SKM-1 treated with dmso at 0.1 percent for 144 hours (cell line): ENCODE data around the gene NOL4L.
A peak's percentile ranks its signal among the peaks of the same experiment; 100 is the strongest.

Experiments
- DNase-seq: peaks from one replicate; lab custom pipeline; 2025; ENCODE audit not compliant: unreplicated experiment; lab: John Stamatoyannopoulos, UW

Gene NOL4L

GRCh38 chr20:32577657-32578056 lies 7.5 kb downstream of the NOL4L start:
- DNase-seq: no peak

GRCh38 chr20:32577023-32577422 lies 8.1 kb downstream of the NOL4L start:
- DNase-seq: no peak

GRCh38 chr20:32576560-32576959 lies 8.6 kb downstream of the NOL4L start:
- no peak for DNase-seq

GRCh38 chr20:32575805-32576204 lies 9.3 kb downstream of the NOL4L start:
- no peak for DNase-seq

- DNase-seq: no peak
Measured at GRCh38 chr20:32575227-32575581, 9.9 kb downstream of the NOL4L start.

- peak; percentile 53 for DNase-seq
Measured at GRCh38 chr20:32574296-32575226, 10.6 kb downstream of the NOL4L start.

- no peak for DNase-seq
Measured at GRCh38 chr20:32573167-32573851, 11.8 kb downstream of the NOL4L start.

GRCh38 chr20:32572271-32572968 lies 12.7 kb downstream of the NOL4L start:
- DNase-seq: no peak

- no peak for DNase-seq
Measured at GRCh38 chr20:32571566-32571965, 13.6 kb downstream of the NOL4L start.

- peak; percentile 37 for DNase-seq
Measured at GRCh38 chr20:32570401-32571190, 14.5 kb downstream of the NOL4L start.

GRCh38 chr20:32569380-32570305 lies 15.5 kb downstream of the NOL4L start:
- no peak for DNase-seq

GRCh38 chr20:32569018-32569379 lies 16.1 kb downstream of the NOL4L start:
- no peak for DNase-seq

GRCh38 chr20:32567384-32568178 lies 17.6 kb downstream of the NOL4L start:
- no peak for DNase-seq

GRCh38 chr20:32566379-32567374 lies 18.5 kb downstream of the NOL4L start:
- no peak for DNase-seq

GRCh38 chr20:32565735-32566032 lies 19.4 kb downstream of the NOL4L start:
- no peak for DNase-seq

GRCh38 chr20:32564921-32565734 lies 20.0 kb downstream of the NOL4L start:
- no peak for DNase-seq

GRCh38 chr20:32564440-32564839 lies 20.7 kb downstream of the NOL4L start:
- no peak for DNase-seq
